ENCODE data around the gene NUMBL.

Gene NUMBL

DNA sequence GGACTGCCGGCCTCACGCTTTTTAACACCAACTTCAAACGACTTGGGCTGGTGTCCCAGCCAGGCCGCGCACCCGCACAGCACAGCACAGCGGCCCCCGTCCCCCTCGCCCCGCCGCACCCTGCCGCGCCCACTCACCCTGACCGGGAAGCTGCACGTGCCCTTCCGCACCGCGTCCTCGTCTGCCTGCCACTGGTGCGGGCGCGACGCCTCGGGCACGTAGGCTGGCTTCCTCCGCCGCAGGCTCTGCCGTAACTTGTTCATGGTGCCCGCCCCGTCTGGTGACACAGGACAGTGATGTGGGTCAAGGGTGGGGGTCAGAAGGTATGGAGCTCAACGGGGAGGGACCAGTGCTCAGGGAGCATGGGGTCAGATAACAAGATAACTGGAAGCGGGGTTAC is 6.2 kb downstream of the NUMBL start:
- H3K9ac ChIP-seq (ENCODE audit: low read depth in 1 of 2, low read length in 2 of 2) = no peak overlapping the region
- H3K9me3 ChIP-seq (ENCODE audit: control insufficient read depth in 1 of 2, low read length in 2 of 2) = no peaks in the 10 kb centered on the region
- peaks cover 16 to 28% of the 10 kb centered on the region in 2 donors for H3K36me3 ChIP-seq (ENCODE audit: control insufficient read depth in 1 of 2, insufficient read depth in 2 of 2, low read length in 2 of 2)
- peaks cover 0 to 18% of the 10 kb centered on the region in 2 donors for H3K4me1 ChIP-seq (ENCODE audit: control insufficient read depth in 1 of 2, insufficient read depth in 2 of 2, low read length in 2 of 2)
- H3K27me3 ChIP-seq (ENCODE audit: control insufficient read depth in 1 of 2, insufficient read depth in 2 of 2, low read length in 2 of 2) = no peaks in the 10 kb centered on the region
- H3K27ac ChIP-seq (ENCODE audit: low read depth, low read length) = no peak overlapping the region
- no peak overlapping the region for H3K4me3 ChIP-seq (ENCODE audit: low read depth in 1 of 2, low read length in 2 of 2)

DNA sequence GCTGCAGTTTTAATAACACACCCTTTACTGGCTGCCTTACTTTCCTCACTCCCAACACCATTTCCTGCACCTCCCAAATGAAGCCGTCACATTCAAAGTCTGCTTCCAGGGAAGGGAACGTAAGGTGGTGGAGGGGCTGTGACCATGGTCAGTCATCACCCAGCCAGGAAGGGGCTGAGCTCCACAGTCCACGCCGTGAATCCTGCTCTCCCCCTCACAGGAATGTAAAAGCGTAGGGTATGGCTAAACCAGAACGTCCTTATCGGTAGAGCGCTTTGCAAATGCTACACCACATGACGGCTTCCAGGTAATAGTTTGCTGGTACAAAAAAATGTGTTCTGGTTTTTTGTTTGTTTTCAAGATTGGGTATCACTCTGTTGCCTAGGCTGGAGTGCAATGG is 7.0 kb downstream of the NUMBL start:
- Histone ChIP-seq H3K36me3 (ENCODE audit: control insufficient read depth in 1 of 2, insufficient read depth in 2 of 2, low read length in 2 of 2) (peaks cover 16 to 33% of the 10 kb centered on the region in 2 donors), H3K27ac (ENCODE audit: low read depth, low read length) (no peak overlapping the region), H3K9ac (ENCODE audit: low read depth in 1 of 2, low read length in 2 of 2) (no peak overlapping the region), H3K27me3 (ENCODE audit: control insufficient read depth in 1 of 2, insufficient read depth in 2 of 2, low read length in 2 of 2) (no peaks in the 10 kb centered on the region), H3K4me3 (ENCODE audit: low read depth in 1 of 2, low read length in 2 of 2) (no peak overlapping the region), H3K9me3 (ENCODE audit: control insufficient read depth in 1 of 2, low read length in 2 of 2) (no peaks in the 10 kb centered on the region), H3K4me1 (ENCODE audit: control insufficient read depth in 1 of 2, insufficient read depth in 2 of 2, low read length in 2 of 2) (peaks cover 0 to 9% of the 10 kb centered on the region in 2 donors)

DNA sequence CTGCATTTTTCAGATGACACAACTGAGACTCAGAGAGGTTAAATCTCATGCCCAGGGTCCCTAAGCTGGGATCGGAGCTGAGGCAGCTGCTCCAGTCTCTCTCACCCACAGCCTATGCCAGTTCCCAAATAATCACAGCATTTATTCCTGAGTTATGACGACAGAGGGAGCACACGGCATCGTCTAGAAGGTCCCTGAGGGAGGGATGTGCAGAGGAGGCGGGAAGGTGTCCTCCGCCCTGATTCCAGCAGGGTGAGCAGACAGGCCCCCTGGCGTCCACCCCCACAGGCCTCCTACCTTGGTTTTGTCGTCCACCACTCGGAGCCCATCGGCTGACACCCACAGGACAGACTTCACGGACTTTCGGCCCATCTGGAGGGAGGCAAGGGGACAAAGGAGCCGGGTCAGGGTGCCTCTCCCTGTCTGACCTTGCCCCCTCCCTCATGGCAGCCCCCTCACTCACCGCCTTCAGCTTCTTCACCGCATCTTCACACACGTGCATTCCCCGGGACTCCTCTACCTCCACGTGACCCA is 8.0 kb downstream of the NUMBL start:
- H3K27me3 ChIP-seq (ENCODE audit: control insufficient read depth in 1 of 2, insufficient read depth in 2 of 2, low read length in 2 of 2) = no peaks in the 10 kb centered on the region
- peaks cover 0 to under 1% of the 10 kb centered on the region in 2 donors for H3K4me1 ChIP-seq (ENCODE audit: control insufficient read depth in 1 of 2, insufficient read depth in 2 of 2, low read length in 2 of 2)
- H3K36me3 ChIP-seq (ENCODE audit: control insufficient read depth in 1 of 2, insufficient read depth in 2 of 2, low read length in 2 of 2) = peaks cover 16 to 42% of the 10 kb centered on the region in 2 donors
- H3K4me3 ChIP-seq (ENCODE audit: low read depth in 1 of 2, low read length in 2 of 2) = no peak overlapping the region
- H3K9me3 ChIP-seq (ENCODE audit: control insufficient read depth in 1 of 2, low read length in 2 of 2) = no peaks in the 10 kb centered on the region
- H3K27ac ChIP-seq (ENCODE audit: low read depth, low read length) = no peak overlapping the region
- H3K9ac ChIP-seq (ENCODE audit: low read depth in 1 of 2, low read length in 2 of 2) = no peak overlapping the region

DNA sequence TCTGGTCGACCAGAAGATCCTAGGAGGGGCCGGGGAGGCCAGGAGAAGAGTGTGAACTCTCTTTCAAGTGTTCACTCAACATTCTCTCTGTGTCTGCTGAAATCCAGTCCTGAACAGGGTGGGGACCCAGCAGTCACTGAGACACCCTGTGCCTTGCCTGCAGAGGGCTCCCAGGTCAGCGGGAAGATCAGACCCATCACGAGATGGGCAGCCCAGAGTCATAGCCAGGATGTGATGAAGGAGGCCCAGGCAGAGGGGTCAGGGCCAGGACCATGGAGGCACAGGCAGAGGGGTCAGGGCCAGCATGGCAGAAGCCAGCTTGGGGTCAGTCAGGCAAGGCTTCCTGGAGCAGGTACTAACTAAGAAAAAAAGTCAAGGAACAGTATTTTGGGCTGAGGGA is 9.4 kb downstream of the NUMBL start:
- no peaks in the 10 kb centered on the region for H3K27me3 ChIP-seq (ENCODE audit: control insufficient read depth in 1 of 2, insufficient read depth in 2 of 2, low read length in 2 of 2)
- H3K36me3 ChIP-seq (ENCODE audit: control insufficient read depth in 1 of 2, insufficient read depth in 2 of 2, low read length in 2 of 2) = peaks cover 16 to 48% of the 10 kb centered on the region in 2 donors
- H3K4me3 ChIP-seq (ENCODE audit: low read depth in 1 of 2, low read length in 2 of 2) = no peak overlapping the region
- no peak overlapping the region for H3K27ac ChIP-seq (ENCODE audit: low read depth, low read length)
- H3K4me1 ChIP-seq (ENCODE audit: control insufficient read depth in 1 of 2, insufficient read depth in 2 of 2, low read length in 2 of 2) = no peaks in the 10 kb centered on the region
- no peak overlapping the region for H3K9ac ChIP-seq (ENCODE audit: low read depth in 1 of 2, low read length in 2 of 2)
- H3K9me3 ChIP-seq (ENCODE audit: control insufficient read depth in 1 of 2, low read length in 2 of 2) = no peaks in the 10 kb centered on the region

DNA sequence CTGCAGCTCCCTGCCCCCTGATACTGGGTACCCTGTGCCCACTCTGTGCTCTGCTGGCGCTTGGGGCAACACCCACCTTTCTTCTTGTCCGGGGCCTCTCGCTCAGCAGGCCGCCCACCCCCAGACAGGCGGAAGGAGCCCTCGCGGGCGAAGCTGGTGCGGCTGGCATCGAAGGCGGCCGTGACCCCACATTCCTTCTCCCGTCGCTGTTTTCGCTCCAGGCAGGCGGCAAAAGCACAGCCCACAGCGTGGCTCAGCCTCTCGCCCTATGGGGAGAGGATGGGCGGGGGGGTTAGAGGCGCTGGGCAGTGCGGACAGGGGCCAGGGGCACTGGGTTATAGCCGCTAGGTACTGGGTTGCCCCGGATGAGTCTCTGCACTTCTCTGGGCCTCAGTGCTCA is 13.3 kb downstream of the NUMBL start:
- Histone ChIP-seq H3K9me3 (ENCODE audit: control insufficient read depth in 1 of 2, low read length in 2 of 2) (no peaks in the 10 kb centered on the region), H3K4me3 (ENCODE audit: low read depth in 1 of 2, low read length in 2 of 2) (no peak overlapping the region), H3K27me3 (ENCODE audit: control insufficient read depth in 1 of 2, insufficient read depth in 2 of 2, low read length in 2 of 2) (no peaks in the 10 kb centered on the region), H3K36me3 (ENCODE audit: control insufficient read depth in 1 of 2, insufficient read depth in 2 of 2, low read length in 2 of 2) (peaks cover 16 to 53% of the 10 kb centered on the region in 2 donors), H3K9ac (ENCODE audit: low read depth in 1 of 2, low read length in 2 of 2) (no peak overlapping the region), H3K27ac (ENCODE audit: low read depth, low read length) (no peak overlapping the region), H3K4me1 (ENCODE audit: control insufficient read depth in 1 of 2, insufficient read depth in 2 of 2, low read length in 2 of 2) (no peaks in the 10 kb centered on the region)

DNA sequence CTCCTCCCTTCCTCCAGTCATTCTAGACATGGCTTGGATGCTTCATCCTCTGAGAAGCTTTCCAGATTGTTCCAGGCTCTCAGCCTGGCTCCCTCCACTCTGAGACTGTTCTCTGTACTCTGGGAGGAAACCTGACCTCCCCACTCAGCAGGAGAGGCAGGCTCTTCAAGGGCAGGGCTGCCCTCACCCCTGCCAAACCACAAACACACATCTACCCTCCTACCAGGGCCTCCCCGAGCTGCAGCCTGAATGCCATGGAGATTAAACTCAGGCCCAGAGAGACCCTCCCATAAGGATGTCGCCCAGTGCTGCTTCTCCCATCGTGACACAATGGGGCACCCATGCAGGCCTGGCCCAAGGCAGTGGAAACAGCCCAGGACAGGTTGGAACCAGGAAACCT is 16.2 kb downstream of the NUMBL start:
- H3K27me3 ChIP-seq (ENCODE audit: control insufficient read depth in 1 of 2, insufficient read depth in 2 of 2, low read length in 2 of 2) = no peaks in the 10 kb centered on the region
- peaks cover 28 to 69% of the 10 kb centered on the region in 2 donors for H3K36me3 ChIP-seq (ENCODE audit: control insufficient read depth in 1 of 2, insufficient read depth in 2 of 2, low read length in 2 of 2)
- no peaks in the 10 kb centered on the region for H3K4me1 ChIP-seq (ENCODE audit: control insufficient read depth in 1 of 2, insufficient read depth in 2 of 2, low read length in 2 of 2)
- no peak overlapping the region for H3K4me3 ChIP-seq (ENCODE audit: low read depth in 1 of 2, low read length in 2 of 2)
- no peak overlapping the region for H3K27ac ChIP-seq (ENCODE audit: low read depth, low read length)
- no peaks in the 10 kb centered on the region for H3K9me3 ChIP-seq (ENCODE audit: control insufficient read depth in 1 of 2, low read length in 2 of 2)
- no peak overlapping the region for H3K9ac ChIP-seq (ENCODE audit: low read depth in 1 of 2, low read length in 2 of 2)

DNA sequence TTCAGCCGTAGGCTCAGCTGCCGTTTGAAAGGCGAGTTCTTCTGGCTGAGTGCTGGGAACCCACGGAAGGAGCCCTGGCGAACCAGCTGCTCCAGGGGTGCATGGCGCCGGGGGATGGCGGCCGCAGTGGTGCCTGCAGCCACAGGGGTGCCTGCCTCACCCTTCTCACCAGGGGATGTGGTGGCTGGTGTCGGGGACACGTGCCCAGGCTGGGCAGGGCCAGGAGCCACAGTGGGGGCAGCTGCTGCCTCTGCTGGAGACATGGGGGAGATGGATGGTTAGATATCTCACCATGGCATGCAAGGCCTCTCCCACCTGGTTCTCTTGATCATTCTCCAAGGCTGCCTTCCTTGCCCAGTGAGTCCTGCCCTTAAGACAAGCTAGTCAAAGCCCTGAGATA is 17.1 kb downstream of the NUMBL start:
- Histone ChIP-seq H3K4me3 (ENCODE audit: low read depth in 1 of 2, low read length in 2 of 2) (no peak overlapping the region), H3K36me3 (ENCODE audit: control insufficient read depth in 1 of 2, insufficient read depth in 2 of 2, low read length in 2 of 2) (peaks cover 35 to 71% of the 10 kb centered on the region in 2 donors), H3K9ac (ENCODE audit: low read depth in 1 of 2, low read length in 2 of 2) (no peak overlapping the region), H3K4me1 (ENCODE audit: control insufficient read depth in 1 of 2, insufficient read depth in 2 of 2, low read length in 2 of 2) (no peaks in the 10 kb centered on the region), H3K27ac (ENCODE audit: low read depth, low read length) (no peak overlapping the region), H3K27me3 (ENCODE audit: control insufficient read depth in 1 of 2, insufficient read depth in 2 of 2, low read length in 2 of 2) (no peaks in the 10 kb centered on the region), H3K9me3 (ENCODE audit: control insufficient read depth in 1 of 2, low read length in 2 of 2) (no peaks in the 10 kb centered on the region)

DNA sequence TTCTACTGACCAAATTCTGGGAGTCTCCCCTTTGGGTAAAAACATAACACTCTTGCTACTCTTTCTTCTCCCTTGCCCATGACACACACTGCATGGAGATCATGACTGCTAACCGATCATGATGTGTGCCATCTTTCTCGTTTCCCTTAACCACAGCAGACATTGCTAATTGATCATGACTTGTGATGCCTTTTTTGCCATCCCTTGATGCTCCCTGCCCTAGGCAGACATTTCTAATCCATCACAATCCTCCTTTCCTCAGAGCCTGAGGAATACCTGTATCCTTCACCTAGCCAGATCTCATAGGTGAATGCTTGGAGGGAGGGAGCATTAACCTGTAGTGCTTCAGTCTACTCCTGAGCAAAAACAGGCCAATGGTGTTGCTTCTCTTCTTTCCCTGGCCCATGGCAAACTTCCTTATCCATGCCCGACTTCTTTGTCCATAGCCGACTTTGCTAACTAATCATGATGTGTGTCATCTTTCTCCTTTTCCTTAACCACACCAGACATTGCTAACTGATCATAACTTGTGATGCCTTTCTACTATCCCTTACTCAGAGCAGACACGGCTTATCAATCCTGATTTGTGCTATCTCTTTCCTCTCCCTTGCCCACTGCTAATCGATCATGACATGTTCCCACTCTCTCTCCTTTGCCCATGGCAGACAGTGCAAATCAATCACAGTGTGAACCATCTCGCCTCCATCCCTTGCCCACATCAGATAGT is 17.7 kb downstream of the NUMBL start:
- Histone ChIP-seq H3K27me3 (ENCODE audit: control insufficient read depth in 1 of 2, insufficient read depth in 2 of 2, low read length in 2 of 2) (no peaks in the 10 kb centered on the region), H3K4me3 (ENCODE audit: low read depth in 1 of 2, low read length in 2 of 2) (no peak overlapping the region), H3K9me3 (ENCODE audit: control insufficient read depth in 1 of 2, low read length in 2 of 2) (no peaks in the 10 kb centered on the region), H3K36me3 (ENCODE audit: control insufficient read depth in 1 of 2, insufficient read depth in 2 of 2, low read length in 2 of 2) (peaks cover 35 to 64% of the 10 kb centered on the region in 2 donors), H3K4me1 (ENCODE audit: control insufficient read depth in 1 of 2, insufficient read depth in 2 of 2, low read length in 2 of 2) (no peaks in the 10 kb centered on the region), H3K27ac (ENCODE audit: low read depth, low read length) (no peak overlapping the region), H3K9ac (ENCODE audit: low read depth in 1 of 2, low read length in 2 of 2) (no peak overlapping the region)

DNA sequence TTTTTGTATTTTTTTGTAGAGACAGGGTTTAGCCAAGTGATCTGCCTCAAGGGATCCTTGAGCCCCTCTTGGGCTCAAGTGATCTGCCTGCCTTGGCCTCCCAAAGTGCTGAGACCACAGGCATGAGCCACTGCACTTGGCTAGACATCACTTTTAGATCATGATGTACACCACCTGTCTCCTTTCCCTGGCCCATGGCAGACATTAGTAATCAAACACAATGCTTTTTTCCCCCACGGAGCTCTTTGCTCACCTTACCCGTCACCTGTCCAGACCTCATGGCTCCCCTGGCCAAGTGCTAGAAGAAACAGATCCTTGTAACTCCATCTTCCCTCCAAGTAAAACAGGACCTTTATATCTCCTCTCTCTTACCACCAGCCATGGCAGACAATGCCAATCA is 18.4 kb downstream of the NUMBL start:
- Histone ChIP-seq H3K4me1 (ENCODE audit: control insufficient read depth in 1 of 2, insufficient read depth in 2 of 2, low read length in 2 of 2) (no peaks in the 10 kb centered on the region), H3K9me3 (ENCODE audit: control insufficient read depth in 1 of 2, low read length in 2 of 2) (no peaks in the 10 kb centered on the region), H3K4me3 (ENCODE audit: low read depth in 1 of 2, low read length in 2 of 2) (no peak overlapping the region), H3K27me3 (ENCODE audit: control insufficient read depth in 1 of 2, insufficient read depth in 2 of 2, low read length in 2 of 2) (no peaks in the 10 kb centered on the region), H3K36me3 (ENCODE audit: control insufficient read depth in 1 of 2, insufficient read depth in 2 of 2, low read length in 2 of 2) (peaks cover 35 to 60% of the 10 kb centered on the region in 2 donors), H3K27ac (ENCODE audit: low read depth, low read length) (no peak overlapping the region), H3K9ac (ENCODE audit: low read depth in 1 of 2, low read length in 2 of 2) (no peak overlapping the region)

DNA sequence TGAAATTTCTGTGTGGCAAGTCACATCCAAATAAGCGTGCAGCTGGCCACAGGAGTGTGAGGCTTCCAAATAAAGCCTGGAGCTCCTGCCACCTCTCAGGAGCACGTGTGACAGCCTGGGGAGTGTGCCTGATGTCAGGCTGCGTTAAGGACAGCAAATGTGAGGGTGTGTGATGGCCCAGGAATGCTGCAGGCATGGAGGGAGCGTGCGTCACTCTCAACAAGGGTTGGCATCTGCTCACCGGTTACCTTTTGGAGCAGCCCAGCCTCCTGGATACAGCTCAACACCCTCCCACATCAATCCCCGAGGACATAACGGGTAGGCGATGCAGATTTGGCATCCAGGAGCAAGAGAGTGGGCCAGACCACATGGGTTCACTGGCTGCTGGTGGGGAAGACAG is 19.0 kb downstream of the NUMBL start:
- no peak overlapping the region for H3K4me3 ChIP-seq (ENCODE audit: low read depth in 1 of 2, low read length in 2 of 2)
- H3K9ac ChIP-seq (ENCODE audit: low read depth in 1 of 2, low read length in 2 of 2) = no peak overlapping the region
- no peaks in the 10 kb centered on the region for H3K4me1 ChIP-seq (ENCODE audit: control insufficient read depth in 1 of 2, insufficient read depth in 2 of 2, low read length in 2 of 2)
- no peak overlapping the region for H3K27ac ChIP-seq (ENCODE audit: low read depth, low read length)
- no peaks in the 10 kb centered on the region for H3K9me3 ChIP-seq (ENCODE audit: control insufficient read depth in 1 of 2, low read length in 2 of 2)
- no peaks in the 10 kb centered on the region for H3K27me3 ChIP-seq (ENCODE audit: control insufficient read depth in 1 of 2, insufficient read depth in 2 of 2, low read length in 2 of 2)
- peaks cover 35 to 58% of the 10 kb centered on the region in 2 donors for H3K36me3 ChIP-seq (ENCODE audit: control insufficient read depth in 1 of 2, insufficient read depth in 2 of 2, low read length in 2 of 2)
